GM12878 (cell line): ENCODE data around the gene MT1X. TPM values are rescaled to one million over a fixed set of nuclear protein-coding genes. Genes with fewer than 3 reads are reported as not detected.

Source experiments
- ATAC-seq: fragments of 200-7000 bp; cut with Tn5 transposase; 3 replicates; pipeline ENCODE4 v1.9.1; 2020; ENCODE audit warnings: mild to moderate bottlenecking, moderate library complexity
- BruUV-seq: library from RNA; stranded (reverse); fragments of 400-500 nt; replicated peaks from 2 replicates; lab custom pipeline; 2021; lab: Mats Ljungman, UMichigan
- CTCF ChIA-PET: fragments of 300-600 bp; sonication (Branson Sonifier 250); formaldehyde crosslinking; extraction: SDS; loops from one replicate; lab custom pipeline; 2021; ENCODE audit warnings: inconsistent platforms; lab: Yijun Ruan, JAX
- POLR2A ChIA-PET: fragments of 350-600 bp; formaldehyde crosslinking; extraction: SDS; loops from one replicate; lab custom pipeline; 2021; ENCODE audit warnings: inconsistent platforms; lab: Charles Lee
- RAD21 ChIA-PET: fragments of 300-600 bp; sonication (Branson Sonifier 250); formaldehyde crosslinking; loops from one replicate; lab custom pipeline; 2023; ENCODE audit warnings: antibody characterized with exemption; ENCODE audit not compliant: unreplicated experiment; lab: Charles Lee
- SMC1A ChIA-PET: fragments of 300-600 bp; sonication (Branson Sonifier 250); formaldehyde crosslinking; loops from one replicate; lab custom pipeline; 2023; ENCODE audit not compliant: unreplicated experiment, uncharacterized antibody; lab: Charles Lee
- DNase-seq: peaks from one replicate; pipeline ENCODE4 v3.0.0-alpha.2; 2011; ENCODE audit warnings: low read depth, low spot score
- FAIRE-seq: peaks from 3 replicates; lab custom pipeline; 2011; peaks lifted over from hg19 to GRCh38; lab: Jason Lieb, UNC
- H2AFZ ChIP-seq: 2 replicates; pipeline ENCODE4 v1.6.0; 2011; ENCODE audit warnings: low read depth, low read length, control low read depth; ENCODE audit not compliant: control insufficient read depth
- H3K27ac ChIP-seq: 2 replicates; pipeline ENCODE4 v1.5.1; 2011; ENCODE audit warnings: control low read depth; ENCODE audit not compliant: control insufficient read depth, insufficient read depth
- H3K27me3 ChIP-seq, 2 experiments: replicated peaks in 1 of 2; 2 replicates each; pipeline versions ENCODE4 v1.6.0 to v1.6.1; 2011; ENCODE audit warnings: low read length in 1 of 2; ENCODE audit not compliant: control insufficient read depth in 2 of 2, insufficient read depth in 2 of 2
- H3K36me3 ChIP-seq, 2 experiments: 2 replicates each; pipeline ENCODE4 v1.5.1; 2011; ENCODE audit warnings: low read length in 1 of 2; ENCODE audit not compliant: control insufficient read depth in 2 of 2, insufficient read depth in 2 of 2
- H3K4me1 ChIP-seq: 2 replicates; pipeline ENCODE4 v1.6.1; 2011; ENCODE audit warnings: mild to moderate bottlenecking, low read length, moderate library complexity, mixed read lengths; ENCODE audit not compliant: control insufficient read depth, insufficient read depth
- H3K4me2 ChIP-seq: 2 replicates; pipeline ENCODE4 v1.6.0; 2011; ENCODE audit warnings: control low read depth; ENCODE audit not compliant: control insufficient read depth, insufficient read depth
- H3K4me3 ChIP-seq: fragments of 200-600 bp; sonication (generic); 2 replicates; pipeline ENCODE4 v1.5.1; 2016
- H3K79me2 ChIP-seq: 2 replicates; pipeline ENCODE4 v1.6.0; 2011; ENCODE audit warnings: low read length; ENCODE audit not compliant: control insufficient read depth, insufficient read depth
- H3K9ac ChIP-seq: 2 replicates; pipeline ENCODE4 v1.8.0; 2011; ENCODE audit warnings: low read length, control low read depth, mixed read lengths; ENCODE audit not compliant: control insufficient read depth, insufficient read depth
- H3K9me3 ChIP-seq: replicated peaks from 3 replicates; pipeline ENCODE4 v1.5.1; 2011; ENCODE audit warnings: mild to moderate bottlenecking, low read length; ENCODE audit not compliant: control insufficient read depth, insufficient read depth
- H4K20me1 ChIP-seq: 2 replicates; pipeline ENCODE4 v1.6.0; 2011; ENCODE audit not compliant: control insufficient read depth, insufficient read depth
- ATF7 ChIP-seq: fragments of 450-650 bp; IDR thresholded peaks from 2 replicates; pipeline ENCODE4 v1.6.1; 2016; ENCODE audit warnings: low read depth, mild to moderate bottlenecking
- CTCF ChIP-seq, 3 experiments: IDR thresholded peaks in 2 of 3; conservative IDR thresholded peaks in 1 of 3; 2 replicates each; pipeline ENCODE4 v1.5.1; 2011; ENCODE audit warnings: low read depth in 3 of 3, low read length in 3 of 3, mild to moderate bottlenecking in 3 of 3, control low read depth in 2 of 3, moderate library complexity in 2 of 3, inconsistent platforms in 1 of 3, mixed read lengths in 1 of 3; ENCODE audit not compliant: control insufficient read depth in 2 of 3, insufficient read depth in 1 of 3; ENCODE audit errors: extremely low read depth in 1 of 3
- CUX1 ChIP-seq: IDR thresholded peaks from 2 replicates; pipeline ENCODE4 v1.6.1; 2012; ENCODE audit warnings: improper control_type of control experiment, low read depth, low read length; ENCODE audit not compliant: insufficient replicate concordance
- EGR1 ChIP-seq, 2 experiments: IDR thresholded peaks; 1 replicate in 1 of 2; 2 replicates in 1 of 2; pipeline ENCODE4 v1.6.1; 2011 to 2012; ENCODE audit warnings: low read depth in 2 of 2, low read length in 2 of 2, borderline replicate concordance in 1 of 2, mild to moderate bottlenecking in 1 of 2, moderate library complexity in 1 of 2
- GATAD2B ChIP-seq: fragments of 450-650 bp; conservative IDR thresholded peaks from 2 replicates; pipeline ENCODE4 v1.6.1; 2017; ENCODE audit warnings: low read depth, mild to moderate bottlenecking, moderate library complexity
- KDM1A ChIP-seq: fragments of 200-600 bp; sonication (generic); IDR thresholded peaks from 2 replicates; pipeline ENCODE4 v1.6.1; 2016; ENCODE audit warnings: borderline replicate concordance
- MEF2B ChIP-seq: fragments of 450-650 bp; IDR thresholded peaks from 2 replicates; pipeline ENCODE4 v1.6.1; 2018; ENCODE audit warnings: mild to moderate bottlenecking, moderate library complexity; ENCODE audit not compliant: partially characterized antibody, poor library complexity, severe bottlenecking
- MYC ChIP-seq: IDR thresholded peaks from 2 replicates; pipeline ENCODE4 v1.6.1; 2011; ENCODE audit warnings: mild to moderate bottlenecking, low read length, moderate library complexity, inconsistent platforms; ENCODE audit not compliant: insufficient read depth, insufficient replicate concordance, insufficient read length, severe bottlenecking
- NFXL1 ChIP-seq: fragments of 450-650 bp; IDR thresholded peaks from 2 replicates; pipeline ENCODE4 v1.6.1; 2017; ENCODE audit warnings: antibody characterized with exemption, mild to moderate bottlenecking, borderline replicate concordance
- NFYB ChIP-seq: IDR thresholded peaks from 2 replicates; pipeline ENCODE4 v1.6.1; 2011; ENCODE audit warnings: low read depth, mild to moderate bottlenecking, low read length, improper control_type of control experiment, moderate library complexity; ENCODE audit not compliant: insufficient read depth
- NRF1 ChIP-seq: conservative IDR thresholded peaks from 2 replicates; pipeline ENCODE4 v1.6.1; 2011; ENCODE audit warnings: mild to moderate bottlenecking, low read depth, low read length, improper control_type of control experiment
- RAD51 ChIP-seq: fragments of 450-650 bp; IDR thresholded peaks from 2 replicates; pipeline ENCODE4 v1.6.1; 2016; ENCODE audit warnings: moderate library complexity, mild to moderate bottlenecking, inconsistent platforms
- RBBP5 ChIP-seq: fragments of 200-600 bp; sonication (generic); conservative IDR thresholded peaks from 2 replicates; pipeline ENCODE4 v1.6.1; 2016
- RUNX3 ChIP-seq: IDR thresholded peaks from 2 replicates; pipeline ENCODE4 v1.6.1; 2012; ENCODE audit warnings: low read length, inconsistent platforms
- SMAD1 ChIP-seq: fragments of 450-650 bp; IDR thresholded peaks from 2 replicates; pipeline ENCODE4 v1.6.1; 2018; ENCODE audit warnings: mild to moderate bottlenecking, low read depth; ENCODE audit not compliant: partially characterized antibody
- TBL1XR1 ChIP-seq: IDR thresholded peaks from 2 replicates; pipeline ENCODE4 v1.6.1; 2012; ENCODE audit warnings: low read depth, low read length, improper control_type of control experiment
- WGBS: methylation state at CpG from one replicate; pipeline ENCODE4 v1.1.6; 2016; ENCODE audit warnings: low lambda C conversion rate; ENCODE audit not compliant: insufficient replicate concordance, insufficient coverage; ENCODE audit errors: missing lambda C conversion rate; 5-methylcytosine and 5-hydroxymethylcytosine counted together
- in situ Hi-C: fragments of 300-500 bp; cut with MboI; formaldehyde crosslinking; loops from 9 replicates; pipeline ENCODE4 v1.14.3; 2018; ENCODE audit warnings: mixed read lengths
- intact Hi-C: fragments of 100-400 bp; cut with micrococcal nuclease; formaldehyde crosslinking; loops from one replicate; pipeline ENCODE4 v1.14.2; 2022; ENCODE audit not compliant: unreplicated experiment
- polyA plus RNA-seq, 11 experiments: library from polyadenylated mRNA; depleted of rRNA in 4 of 11; unstranded in 6 of 11; stranded (reverse) in 5 of 11; fragments of >200 nt; fragmentation: Nextera tagmentation in 4 of 11; fragmentation: Illumina TruSeq in 1 of 11; extraction: Ambion mirVana in 4 of 11; extraction: Trizol in 1 of 11; gene quantifications; 1 replicate in 1 of 11; 2 replicates in 10 of 11; pipeline versions ENCODE4 v1.2.1 to v1.2.3, GENCODE V29; 2011 to 2016; ENCODE audit warnings: inconsistent platforms in 2 of 11, missing spikeins in 2 of 11, low read depth in 1 of 11
- total RNA-seq, 4 experiments: library from RNA; depleted of rRNA in 3 of 4; stranded (reverse); fragments of >200 nt in 3 of 4; fragmentation: Illumina TruSeq in 1 of 4; extraction: Trizol in 1 of 4; gene quantifications; 2 replicates each; pipeline versions ENCODE4 v1.2.1 to v1.2.3, GENCODE V29; 2013 to 2021

MT1X gene
- total and polyA plus RNA-seq, 10 of the 15 experiments (the other 5 are each of a cell fraction or from before 2014, with no cell fraction given), result 5.8 to 65.6 (median 15.4) TPM

- ChIA-PET POLR2A (interaction anchor here (0.6 to 0.7 kb wide), 2 partner anchors 73 to 216 kb away, joined by 3 read pairs; no protein-coding TSS in a partner anchor), RAD21 (interaction anchor here (1.0 to 1.7 kb wide), 4 partner anchors 9 to 71 kb away, joined by 3 to 6 read pairs (median 3); no protein-coding TSS in a partner anchor), SMC1A (interaction anchor here (0.8 to 1.5 kb wide), 4 partner anchors 9 to 106 kb away, joined by 3 to 11 read pairs (median 3); no protein-coding TSS in a partner anchor), CTCF (interaction anchor here (1.0 to 2.5 kb wide), 3 partner anchors 19 to 326 kb away, joined by 3 to 13 read pairs (median 3); no protein-coding TSS in a partner anchor)
- DNase-seq (no peak), FAIRE-seq (no peak), ATAC-seq (peak; percentile 34)
- H3K79me2 ChIP-seq, result no peaks in the 10 kb centered on the region
- H3K9me3 ChIP-seq, result no peaks in the 10 kb centered on the region
- H3K4me3 ChIP-seq, result peak overlapping the region; percentile 76
- peak overlapping the region; percentile 84 for H3K9ac ChIP-seq
- no peaks in the 10 kb centered on the region for H3K36me3 ChIP-seq
- H3K27ac ChIP-seq, result peak overlapping the region; percentile 39; the same call in 1 of the 2 replicates
- intact Hi-C loops, result loop anchor here (1.0 kb wide), 1 partner anchor 74 kb away; no protein-coding TSS in a partner anchor
- TSS peak; percentile 88 for BruUV-seq
- in situ Hi-C loops, result loop anchor here (25.0 kb wide), 1 partner anchor 746 kb away; no protein-coding TSS in a partner anchor
- 24% methylated on average over 8 of the region's 8 CpGs for WGBS
- H4K20me1 ChIP-seq, result no peaks in the 10 kb centered on the region
- peak overlapping the region; percentile 97 for H2AFZ ChIP-seq
- TF ChIP-seq SMAD1 (no peak), CTCF (IDR thresholded peaks at IDR 0.05 in 2 of 3, conservative IDR thresholded peaks at IDR 0.05 in 1 of 3; ENCODE audit: control insufficient read depth in 2 of 3, extremely low read depth in 1 of 3, insufficient read depth in 1 of 3, low read depth in 3 of 3, low read length in 3 of 3) (no peak), ATF7 (no peak), CUX1 (no peak), RUNX3 (no peak), NFYB (no peak), EGR1 (IDR thresholded peaks at IDR 0.05; ENCODE audit: borderline replicate concordance in 1 of 2, low read depth in 2 of 2, low read length in 2 of 2) (no peak), KDM1A (no peak), RBBP5 (no peak), MEF2B (no peak), GATAD2B (no peak), NRF1 (no peak), TBL1XR1 (no peak), NFXL1 (no peak), RAD51 (no peak), MYC (no peak)
- no peaks in the 10 kb centered on the region; a peak in 1 of 4 replicates for H3K27me3 ChIP-seq
- H3K4me1 ChIP-seq, result peaks cover 12% of the 10 kb centered on the region
- peak overlapping the region; percentile 100 for H3K4me2 ChIP-seq
Measured at GRCh38 chr16:56682703-56683397, 580 bp downstream of the MT1X start.
